GM12878 (cell line): ENCODE measurements around the gene FILIP1L. TPM values are rescaled to one million over a fixed set of nuclear protein-coding genes. Genes with fewer than 3 reads are reported as not detected.

Experiments used
- BHLHE40 ChIP-seq, 2 experiments: fragments of 450-650 bp in 1 of 2; IDR thresholded peaks; 2 replicates each; pipeline ENCODE4 v1.6.1; 2011 to 2017; ENCODE audit warnings: low read depth in 2 of 2, borderline replicate concordance in 1 of 2, improper control_type of control experiment in 1 of 2, low read length in 1 of 2, mild to moderate bottlenecking in 1 of 2
- CBX3 ChIP-seq: fragments of 200-600 bp; sonication (generic); IDR thresholded peaks from 2 replicates; pipeline ENCODE4 v1.6.1; 2016; ENCODE audit warnings: low read depth, borderline replicate concordance
- ZNF217 ChIP-seq: fragments of 450-650 bp; IDR thresholded peaks from 2 replicates; pipeline ENCODE4 v1.6.1; 2017; ENCODE audit warnings: antibody characterized with exemption, mild to moderate bottlenecking
- polyA plus RNA-seq, 11 experiments: library from polyadenylated mRNA; depleted of rRNA in 4 of 11; unstranded in 6 of 11; stranded (reverse) in 5 of 11; fragments of >200 nt; fragmentation: Nextera tagmentation in 4 of 11; fragmentation: Illumina TruSeq in 1 of 11; extraction: Ambion mirVana in 4 of 11; extraction: Trizol in 1 of 11; gene quantifications; 1 replicate in 1 of 11; 2 replicates in 10 of 11; pipeline versions ENCODE4 v1.2.1 to v1.2.3, GENCODE V29; 2011 to 2016; ENCODE audit warnings: inconsistent platforms in 2 of 11, missing spikeins in 2 of 11, low read depth in 1 of 11
- total RNA-seq, 4 experiments: library from RNA; depleted of rRNA in 3 of 4; stranded (reverse); fragments of >200 nt in 3 of 4; fragmentation: Illumina TruSeq in 1 of 4; extraction: Trizol in 1 of 4; gene quantifications; 2 replicates each; pipeline versions ENCODE4 v1.2.1 to v1.2.3, GENCODE V29; 2013 to 2021
- TF ChIP-seq, protein P1 (sequence below): fragments of 450-650 bp; IDR thresholded peaks from 2 replicates; pipeline ENCODE4 v1.6.1; 2016; ENCODE audit warnings: mild to moderate bottlenecking, moderate library complexity, borderline replicate concordance
- TF ChIP-seq, protein P2 (sequence below): fragments of 450-650 bp; IDR thresholded peaks from 2 replicates; pipeline ENCODE4 v1.6.1; 2017; ENCODE audit warnings: mild to moderate bottlenecking
- TF ChIP-seq, protein P3 (sequence below): IDR thresholded peaks from 2 replicates; pipeline ENCODE4 v1.6.1; 2012; ENCODE audit warnings: low read depth, low read length, improper control_type of control experiment
- TF ChIP-seq, protein P4 (sequence below): fragments of 450-650 bp; IDR thresholded peaks from 2 replicates; pipeline ENCODE4 v1.6.1; 2018; ENCODE audit warnings: mild to moderate bottlenecking, low read depth, moderate library complexity; ENCODE audit not compliant: partially characterized antibody

FILIP1L gene
- total and polyA plus RNA-seq, 10 of the 15 experiments (the other 5 are each of a cell fraction or from before 2014, with no cell fraction given), result 0.24 to 6.1 (median 3.5) TPM

DNA sequence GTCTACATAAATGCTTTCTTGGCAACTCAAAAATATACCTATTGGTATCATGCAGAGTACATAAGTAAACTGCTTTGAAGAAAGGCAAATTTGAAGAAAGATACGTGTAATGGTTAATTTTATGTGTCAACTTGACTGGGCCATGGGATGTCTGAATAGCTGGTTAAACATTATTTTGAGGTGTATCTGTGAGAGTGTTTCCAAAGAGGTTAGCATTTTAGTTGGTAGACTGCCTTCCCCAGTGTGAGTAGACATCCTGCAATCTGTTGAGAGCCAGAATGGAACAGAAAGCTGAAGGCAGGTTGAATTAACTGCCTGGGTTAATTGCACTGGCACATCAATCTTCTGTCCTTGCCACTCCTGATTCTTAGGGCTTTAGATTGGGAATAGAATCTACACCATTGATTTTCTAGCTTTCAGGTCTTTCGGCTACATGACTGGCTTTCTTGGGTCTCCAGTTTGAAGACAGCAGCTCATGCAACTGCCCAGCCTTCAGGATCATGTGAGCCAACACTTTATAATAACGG, 198.3 kb downstream of the FILIP1L start (continued):
- TF ChIP-seq CBX3 (no peak), ZNF217 (no peak), BHLHE40 (IDR thresholded peaks at IDR 0.05; ENCODE audit: borderline replicate concordance in 1 of 2, low read depth in 2 of 2, low read length in 1 of 2) (no peak)
- TF ChIP-seq, protein P1, sequence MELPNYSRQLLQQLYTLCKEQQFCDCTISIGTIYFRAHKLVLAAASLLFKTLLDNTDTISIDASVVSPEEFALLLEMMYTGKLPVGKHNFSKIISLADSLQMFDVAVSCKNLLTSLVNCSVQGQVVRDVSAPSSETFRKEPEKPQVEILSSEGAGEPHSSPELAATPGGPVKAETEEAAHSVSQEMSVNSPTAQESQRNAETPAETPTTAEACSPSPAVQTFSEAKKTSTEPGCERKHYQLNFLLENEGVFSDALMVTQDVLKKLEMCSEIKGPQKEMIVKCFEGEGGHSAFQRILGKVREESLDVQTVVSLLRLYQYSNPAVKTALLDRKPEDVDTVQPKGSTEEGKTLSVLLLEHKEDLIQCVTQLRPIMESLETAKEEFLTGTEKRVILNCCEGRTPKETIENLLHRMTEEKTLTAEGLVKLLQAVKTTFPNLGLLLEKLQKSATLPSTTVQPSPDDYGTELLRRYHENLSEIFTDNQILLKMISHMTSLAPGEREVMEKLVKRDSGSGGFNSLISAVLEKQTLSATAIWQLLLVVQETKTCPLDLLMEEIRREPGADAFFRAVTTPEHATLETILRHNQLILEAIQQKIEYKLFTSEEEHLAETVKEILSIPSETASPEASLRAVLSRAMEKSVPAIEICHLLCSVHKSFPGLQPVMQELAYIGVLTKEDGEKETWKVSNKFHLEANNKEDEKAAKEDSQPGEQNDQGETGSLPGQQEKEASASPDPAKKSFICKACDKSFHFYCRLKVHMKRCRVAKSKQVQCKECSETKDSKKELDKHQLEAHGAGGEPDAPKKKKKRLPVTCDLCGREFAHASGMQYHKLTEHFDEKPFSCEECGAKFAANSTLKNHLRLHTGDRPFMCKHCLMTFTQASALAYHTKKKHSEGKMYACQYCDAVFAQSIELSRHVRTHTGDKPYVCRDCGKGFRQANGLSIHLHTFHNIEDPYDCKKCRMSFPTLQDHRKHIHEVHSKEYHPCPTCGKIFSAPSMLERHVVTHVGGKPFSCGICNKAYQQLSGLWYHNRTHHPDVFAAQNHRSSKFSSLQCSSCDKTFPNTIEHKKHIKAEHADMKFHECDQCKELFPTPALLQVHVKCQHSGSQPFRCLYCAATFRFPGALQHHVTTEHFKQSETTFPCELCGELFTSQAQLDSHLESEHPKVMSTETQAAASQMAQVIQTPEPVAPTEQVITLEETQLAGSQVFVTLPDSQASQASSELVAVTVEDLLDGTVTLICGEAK, result no peak
- TF ChIP-seq, protein P2, sequence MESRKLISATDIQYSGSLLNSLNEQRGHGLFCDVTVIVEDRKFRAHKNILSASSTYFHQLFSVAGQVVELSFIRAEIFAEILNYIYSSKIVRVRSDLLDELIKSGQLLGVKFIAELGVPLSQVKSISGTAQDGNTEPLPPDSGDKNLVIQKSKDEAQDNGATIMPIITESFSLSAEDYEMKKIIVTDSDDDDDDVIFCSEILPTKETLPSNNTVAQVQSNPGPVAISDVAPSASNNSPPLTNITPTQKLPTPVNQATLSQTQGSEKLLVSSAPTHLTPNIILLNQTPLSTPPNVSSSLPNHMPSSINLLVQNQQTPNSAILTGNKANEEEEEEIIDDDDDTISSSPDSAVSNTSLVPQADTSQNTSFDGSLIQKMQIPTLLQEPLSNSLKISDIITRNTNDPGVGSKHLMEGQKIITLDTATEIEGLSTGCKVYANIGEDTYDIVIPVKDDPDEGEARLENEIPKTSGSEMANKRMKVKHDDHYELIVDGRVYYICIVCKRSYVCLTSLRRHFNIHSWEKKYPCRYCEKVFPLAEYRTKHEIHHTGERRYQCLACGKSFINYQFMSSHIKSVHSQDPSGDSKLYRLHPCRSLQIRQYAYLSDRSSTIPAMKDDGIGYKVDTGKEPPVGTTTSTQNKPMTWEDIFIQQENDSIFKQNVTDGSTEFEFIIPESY, result no peak
- TF ChIP-seq, protein P3, sequence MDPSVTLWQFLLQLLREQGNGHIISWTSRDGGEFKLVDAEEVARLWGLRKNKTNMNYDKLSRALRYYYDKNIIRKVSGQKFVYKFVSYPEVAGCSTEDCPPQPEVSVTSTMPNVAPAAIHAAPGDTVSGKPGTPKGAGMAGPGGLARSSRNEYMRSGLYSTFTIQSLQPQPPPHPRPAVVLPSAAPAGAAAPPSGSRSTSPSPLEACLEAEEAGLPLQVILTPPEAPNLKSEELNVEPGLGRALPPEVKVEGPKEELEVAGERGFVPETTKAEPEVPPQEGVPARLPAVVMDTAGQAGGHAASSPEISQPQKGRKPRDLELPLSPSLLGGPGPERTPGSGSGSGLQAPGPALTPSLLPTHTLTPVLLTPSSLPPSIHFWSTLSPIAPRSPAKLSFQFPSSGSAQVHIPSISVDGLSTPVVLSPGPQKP, result no peak
- TF ChIP-seq, protein P4, sequence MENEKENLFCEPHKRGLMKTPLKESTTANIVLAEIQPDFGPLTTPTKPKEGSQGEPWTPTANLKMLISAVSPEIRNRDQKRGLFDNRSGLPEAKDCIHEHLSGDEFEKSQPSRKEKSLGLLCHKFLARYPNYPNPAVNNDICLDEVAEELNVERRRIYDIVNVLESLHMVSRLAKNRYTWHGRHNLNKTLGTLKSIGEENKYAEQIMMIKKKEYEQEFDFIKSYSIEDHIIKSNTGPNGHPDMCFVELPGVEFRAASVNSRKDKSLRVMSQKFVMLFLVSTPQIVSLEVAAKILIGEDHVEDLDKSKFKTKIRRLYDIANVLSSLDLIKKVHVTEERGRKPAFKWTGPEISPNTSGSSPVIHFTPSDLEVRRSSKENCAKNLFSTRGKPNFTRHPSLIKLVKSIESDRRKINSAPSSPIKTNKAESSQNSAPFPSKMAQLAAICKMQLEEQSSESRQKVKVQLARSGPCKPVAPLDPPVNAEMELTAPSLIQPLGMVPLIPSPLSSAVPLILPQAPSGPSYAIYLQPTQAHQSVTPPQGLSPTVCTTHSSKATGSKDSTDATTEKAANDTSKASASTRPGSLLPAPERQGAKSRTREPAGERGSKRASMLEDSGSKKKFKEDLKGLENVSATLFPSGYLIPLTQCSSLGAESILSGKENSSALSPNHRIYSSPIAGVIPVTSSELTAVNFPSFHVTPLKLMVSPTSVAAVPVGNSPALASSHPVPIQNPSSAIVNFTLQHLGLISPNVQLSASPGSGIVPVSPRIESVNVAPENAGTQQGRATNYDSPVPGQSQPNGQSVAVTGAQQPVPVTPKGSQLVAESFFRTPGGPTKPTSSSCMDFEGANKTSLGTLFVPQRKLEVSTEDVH, result no peak
